ENCODE measurements around the gene TGM3.

DNA sequence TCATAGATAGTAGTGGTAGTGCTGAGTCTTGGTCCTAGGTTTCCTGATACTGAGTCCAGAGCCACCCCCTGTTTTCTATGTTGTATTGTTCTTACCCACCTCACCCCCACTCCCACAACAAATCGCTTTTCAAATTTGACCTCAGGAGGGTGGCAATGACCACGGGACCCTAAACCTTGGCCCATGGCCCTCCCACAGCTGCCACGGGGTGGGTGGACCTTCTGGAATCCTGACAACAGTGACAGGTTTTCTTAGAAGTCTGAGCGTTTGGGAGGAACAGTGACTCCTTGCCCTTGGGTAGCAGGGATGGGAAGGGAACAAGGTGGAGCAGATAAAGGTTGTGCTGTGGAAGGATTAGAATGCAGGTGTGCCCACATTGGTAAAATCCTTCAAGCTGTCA lies 36.9 kb downstream of the TGM3 start:
- TF ChIP-seq SIN3A (IDR thresholded peaks at IDR 0.05; ENCODE audit: low read depth), result no peak
- TF ChIP-seq JUND (IDR thresholded peaks at IDR 0.05), result no peak
- TF ChIP-seq POLR2AphosphoS5 (IDR thresholded peaks at IDR 0.05; ENCODE audit: low read depth, low read length), result no peak
- TF ChIP-seq, protein P1, sequence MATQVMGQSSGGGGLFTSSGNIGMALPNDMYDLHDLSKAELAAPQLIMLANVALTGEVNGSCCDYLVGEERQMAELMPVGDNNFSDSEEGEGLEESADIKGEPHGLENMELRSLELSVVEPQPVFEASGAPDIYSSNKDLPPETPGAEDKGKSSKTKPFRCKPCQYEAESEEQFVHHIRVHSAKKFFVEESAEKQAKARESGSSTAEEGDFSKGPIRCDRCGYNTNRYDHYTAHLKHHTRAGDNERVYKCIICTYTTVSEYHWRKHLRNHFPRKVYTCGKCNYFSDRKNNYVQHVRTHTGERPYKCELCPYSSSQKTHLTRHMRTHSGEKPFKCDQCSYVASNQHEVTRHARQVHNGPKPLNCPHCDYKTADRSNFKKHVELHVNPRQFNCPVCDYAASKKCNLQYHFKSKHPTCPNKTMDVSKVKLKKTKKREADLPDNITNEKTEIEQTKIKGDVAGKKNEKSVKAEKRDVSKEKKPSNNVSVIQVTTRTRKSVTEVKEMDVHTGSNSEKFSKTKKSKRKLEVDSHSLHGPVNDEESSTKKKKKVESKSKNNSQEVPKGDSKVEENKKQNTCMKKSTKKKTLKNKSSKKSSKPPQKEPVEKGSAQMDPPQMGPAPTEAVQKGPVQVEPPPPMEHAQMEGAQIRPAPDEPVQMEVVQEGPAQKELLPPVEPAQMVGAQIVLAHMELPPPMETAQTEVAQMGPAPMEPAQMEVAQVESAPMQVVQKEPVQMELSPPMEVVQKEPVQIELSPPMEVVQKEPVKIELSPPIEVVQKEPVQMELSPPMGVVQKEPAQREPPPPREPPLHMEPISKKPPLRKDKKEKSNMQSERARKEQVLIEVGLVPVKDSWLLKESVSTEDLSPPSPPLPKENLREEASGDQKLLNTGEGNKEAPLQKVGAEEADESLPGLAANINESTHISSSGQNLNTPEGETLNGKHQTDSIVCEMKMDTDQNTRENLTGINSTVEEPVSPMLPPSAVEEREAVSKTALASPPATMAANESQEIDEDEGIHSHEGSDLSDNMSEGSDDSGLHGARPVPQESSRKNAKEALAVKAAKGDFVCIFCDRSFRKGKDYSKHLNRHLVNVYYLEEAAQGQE (IDR thresholded peaks at IDR 0.05; ENCODE audit: low read depth), result no peak
- TF ChIP-seq, protein P2, sequence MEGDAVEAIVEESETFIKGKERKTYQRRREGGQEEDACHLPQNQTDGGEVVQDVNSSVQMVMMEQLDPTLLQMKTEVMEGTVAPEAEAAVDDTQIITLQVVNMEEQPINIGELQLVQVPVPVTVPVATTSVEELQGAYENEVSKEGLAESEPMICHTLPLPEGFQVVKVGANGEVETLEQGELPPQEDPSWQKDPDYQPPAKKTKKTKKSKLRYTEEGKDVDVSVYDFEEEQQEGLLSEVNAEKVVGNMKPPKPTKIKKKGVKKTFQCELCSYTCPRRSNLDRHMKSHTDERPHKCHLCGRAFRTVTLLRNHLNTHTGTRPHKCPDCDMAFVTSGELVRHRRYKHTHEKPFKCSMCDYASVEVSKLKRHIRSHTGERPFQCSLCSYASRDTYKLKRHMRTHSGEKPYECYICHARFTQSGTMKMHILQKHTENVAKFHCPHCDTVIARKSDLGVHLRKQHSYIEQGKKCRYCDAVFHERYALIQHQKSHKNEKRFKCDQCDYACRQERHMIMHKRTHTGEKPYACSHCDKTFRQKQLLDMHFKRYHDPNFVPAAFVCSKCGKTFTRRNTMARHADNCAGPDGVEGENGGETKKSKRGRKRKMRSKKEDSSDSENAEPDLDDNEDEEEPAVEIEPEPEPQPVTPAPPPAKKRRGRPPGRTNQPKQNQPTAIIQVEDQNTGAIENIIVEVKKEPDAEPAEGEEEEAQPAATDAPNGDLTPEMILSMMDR (IDR thresholded peaks at IDR 0.05 in 2 of 3, conservative IDR thresholded peaks at IDR 0.05 in 1 of 3; ENCODE audit: borderline replicate concordance in 1 of 3, insufficient read depth in 1 of 3, low read depth in 2 of 3, low read length in 2 of 3), result no peak
- no peak for TF ChIP-seq POLR2A (IDR thresholded peaks at IDR 0.05; ENCODE audit: borderline replicate concordance, extremely low read depth, insufficient read depth, insufficient read length)
- TF ChIP-seq ELF1 (IDR thresholded peaks at IDR 0.05; ENCODE audit: borderline replicate concordance, low read depth), result no peak
- no peak for TF ChIP-seq EZH2 (IDR thresholded peaks at IDR 0.05)
- TF ChIP-seq EZH2phosphoT487 (IDR thresholded peaks at IDR 0.05; ENCODE audit: borderline replicate concordance), result no peak
- TF ChIP-seq YY1 (IDR thresholded peaks at IDR 0.05; ENCODE audit: extremely low read depth, insufficient replicate concordance, low read depth, low read length), result no peak
- no peak for TF ChIP-seq RAD21 (IDR thresholded peaks at IDR 0.05; ENCODE audit: low read depth)

All from HCT116 (cell line).